22Rv1 (cell line): ENCODE results near the gene ASIP.

ENCODE experiments used
- ZFX ChIP-seq: fragments of 450-650 bp; IDR thresholded peaks from 2 replicates; pipeline ENCODE4 v1.6.1; 2017; ENCODE audit warnings: antibody characterized with exemption, borderline replicate concordance
- TF ChIP-seq, protein P1 (sequence below): fragments of 450-650 bp; IDR thresholded peaks from 2 replicates; pipeline ENCODE4 v1.5.1; 2017; ENCODE audit warnings: mild to moderate bottlenecking

DNA sequence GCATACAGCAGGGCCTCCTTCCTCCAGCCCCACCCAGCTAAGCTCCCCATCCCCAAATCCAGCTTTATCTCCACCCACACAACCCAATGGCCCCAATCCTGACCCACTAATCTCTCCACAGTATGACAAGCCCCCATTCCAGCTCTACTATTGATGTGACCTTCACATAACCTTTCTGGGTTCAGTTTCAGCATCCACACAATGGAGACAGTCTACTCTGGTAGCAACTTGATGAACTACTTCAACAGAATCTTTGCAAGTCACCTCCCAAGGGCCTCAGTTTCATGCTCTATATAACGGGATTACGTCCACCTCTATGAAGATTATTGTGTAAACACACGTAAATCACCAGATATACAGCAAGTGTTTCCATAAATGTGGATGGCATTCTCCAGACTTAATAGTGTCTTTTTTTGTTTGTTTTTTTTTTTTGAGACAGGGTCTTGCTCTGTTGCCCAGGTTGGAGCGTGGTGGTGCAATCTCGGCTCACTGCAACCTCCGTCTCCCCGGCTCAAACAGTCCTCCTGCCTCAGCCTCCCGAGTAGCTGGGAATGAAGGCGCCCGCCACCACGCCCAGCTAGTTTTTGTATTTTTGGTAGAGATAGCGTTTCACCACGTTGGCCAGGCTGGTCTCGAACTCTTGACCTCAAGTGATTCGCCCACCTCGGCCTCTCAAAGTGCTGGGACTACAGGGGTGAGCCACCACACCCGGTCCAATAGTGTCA lies 60.5 kb downstream of the ASIP start:
- TF ChIP-seq, protein P1, sequence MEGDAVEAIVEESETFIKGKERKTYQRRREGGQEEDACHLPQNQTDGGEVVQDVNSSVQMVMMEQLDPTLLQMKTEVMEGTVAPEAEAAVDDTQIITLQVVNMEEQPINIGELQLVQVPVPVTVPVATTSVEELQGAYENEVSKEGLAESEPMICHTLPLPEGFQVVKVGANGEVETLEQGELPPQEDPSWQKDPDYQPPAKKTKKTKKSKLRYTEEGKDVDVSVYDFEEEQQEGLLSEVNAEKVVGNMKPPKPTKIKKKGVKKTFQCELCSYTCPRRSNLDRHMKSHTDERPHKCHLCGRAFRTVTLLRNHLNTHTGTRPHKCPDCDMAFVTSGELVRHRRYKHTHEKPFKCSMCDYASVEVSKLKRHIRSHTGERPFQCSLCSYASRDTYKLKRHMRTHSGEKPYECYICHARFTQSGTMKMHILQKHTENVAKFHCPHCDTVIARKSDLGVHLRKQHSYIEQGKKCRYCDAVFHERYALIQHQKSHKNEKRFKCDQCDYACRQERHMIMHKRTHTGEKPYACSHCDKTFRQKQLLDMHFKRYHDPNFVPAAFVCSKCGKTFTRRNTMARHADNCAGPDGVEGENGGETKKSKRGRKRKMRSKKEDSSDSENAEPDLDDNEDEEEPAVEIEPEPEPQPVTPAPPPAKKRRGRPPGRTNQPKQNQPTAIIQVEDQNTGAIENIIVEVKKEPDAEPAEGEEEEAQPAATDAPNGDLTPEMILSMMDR = no peak
- TF ChIP-seq ZFX = no peak
